Parathyroid adenoma (tissue), 2 donors: ENCODE data around the gene STXBP6.

Experiments
- H2AFZ ChIP-seq: fragments of 300-600 bp; sonication (generic); one replicate; pipeline ENCODE4 v1.7.0; 2017; ENCODE audit warnings: antibody characterized with exemption, mild to moderate bottlenecking
- H3K27ac ChIP-seq: fragments of 300-600 bp; sonication (generic); one replicate; pipeline ENCODE4 v1.7.0; 2017
- H3K27me3 ChIP-seq: fragments of 300-600 bp; sonication (generic); one replicate; pipeline ENCODE4 v1.7.0; 2017; ENCODE audit warnings: low read length; ENCODE audit not compliant: control insufficient read depth, insufficient read depth
- H3K36me3 ChIP-seq: fragments of 300-600 bp; sonication (generic); one replicate; pipeline ENCODE4 v1.7.0; 2017; ENCODE audit warnings: low read length; ENCODE audit not compliant: control insufficient read depth, insufficient read depth
- H3K4me1 ChIP-seq: fragments of 300-600 bp; sonication (generic); one replicate; pipeline ENCODE4 v1.7.0; 2017; ENCODE audit warnings: control low read depth
- H3K4me2 ChIP-seq: fragments of 300-600 bp; sonication (generic); one replicate; pipeline ENCODE4 v1.7.0; 2017; ENCODE audit warnings: low read length
- H3K4me3 ChIP-seq: fragments of 300-600 bp; sonication (generic); one replicate; pipeline ENCODE4 v1.7.0; 2017; ENCODE audit warnings: low read depth, low read length
- H3K79me2 ChIP-seq: fragments of 300-600 bp; sonication (generic); one replicate; pipeline ENCODE4 v1.7.0; 2017; ENCODE audit warnings: control low read depth
- H3K9ac ChIP-seq: fragments of 300-600 bp; sonication (generic); one replicate; pipeline ENCODE4 v1.7.0; 2017; ENCODE audit warnings: mild to moderate bottlenecking
- H3K9me3 ChIP-seq: fragments of 300-600 bp; sonication (generic); one replicate; pipeline ENCODE4 v1.7.0; 2017; ENCODE audit warnings: low read length; ENCODE audit not compliant: control insufficient read depth
- CTCF ChIP-seq: fragments of 300-600 bp; sonication (generic); IDR thresholded peaks from one replicate; pipeline ENCODE4 v1.7.0; 2017; ENCODE audit warnings: antibody characterized with exemption, mild to moderate bottlenecking
- donor health status: primary hyperparathyroidism.

The STXBP6 gene

GRCh38 chr14:24831677-24832076, 218.3 kb downstream of the STXBP6 start:
- Histone ChIP-seq H3K9ac (no peak overlapping the region), H3K27ac (no peak overlapping the region), H3K4me2 (no peak overlapping the region), H2AFZ (no peak overlapping the region), H3K9me3 (no peaks in the 10 kb centered on the region), H3K36me3 (no peaks in the 10 kb centered on the region), H3K79me2 (no peaks in the 10 kb centered on the region), H3K4me1 (no peaks in the 10 kb centered on the region), H3K4me3 (no peak overlapping the region), H3K27me3 (no peaks in the 10 kb centered on the region)
- TF ChIP-seq CTCF = no peak

DNA sequence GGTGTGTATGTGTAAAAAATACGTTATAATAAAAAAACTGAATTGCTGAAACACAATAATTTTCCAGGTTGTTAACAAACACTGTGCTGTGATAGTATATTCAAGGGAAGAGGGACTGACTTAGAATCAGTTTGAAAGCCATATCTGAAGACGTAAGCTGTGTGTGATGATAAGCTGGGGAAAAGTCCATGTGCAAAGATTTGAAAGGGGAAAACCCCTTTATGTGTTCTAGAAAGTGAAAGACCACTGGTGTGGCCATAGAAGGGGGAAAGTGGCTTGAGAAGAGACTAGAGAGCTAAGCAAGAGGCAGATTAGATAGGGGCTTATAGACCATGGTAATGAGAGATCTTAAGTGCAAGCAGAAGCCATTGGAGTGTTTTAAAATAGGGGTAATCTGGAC, 220.1 kb downstream of the STXBP6 start:
- no peak for TF ChIP-seq CTCF
- Histone ChIP-seq H3K9me3 (no peaks in the 10 kb centered on the region), H2AFZ (no peak overlapping the region), H3K4me3 (no peak overlapping the region), H3K79me2 (no peaks in the 10 kb centered on the region), H3K27ac (no peak overlapping the region), H3K9ac (no peak overlapping the region), H3K27me3 (no peaks in the 10 kb centered on the region), H3K4me2 (no peak overlapping the region), H3K36me3 (no peaks in the 10 kb centered on the region), H3K4me1 (no peaks in the 10 kb centered on the region)

DNA sequence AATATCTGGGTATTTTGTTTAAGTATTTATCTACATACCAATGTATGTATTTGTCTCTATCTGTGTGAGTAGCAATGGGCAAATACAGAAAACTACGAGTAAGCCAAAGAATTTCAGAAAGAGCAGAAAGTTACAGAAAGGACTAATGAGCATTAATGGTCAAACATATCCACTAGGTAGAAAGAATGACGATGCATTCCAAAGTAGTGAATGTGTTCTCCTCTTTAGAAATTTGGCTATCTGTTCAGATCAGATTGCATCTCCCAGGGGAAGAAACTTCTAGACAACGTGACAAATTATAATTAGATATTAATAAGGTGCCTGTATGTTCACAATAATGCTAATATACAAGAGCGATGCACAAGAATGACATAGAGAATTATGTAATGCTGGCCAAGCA, 221.5 kb downstream of the STXBP6 start:
- H3K4me2 ChIP-seq = no peak overlapping the region
- H3K9me3 ChIP-seq = no peaks in the 10 kb centered on the region
- H3K4me1 ChIP-seq = no peaks in the 10 kb centered on the region
- H2AFZ ChIP-seq = no peak overlapping the region
- no peak for TF ChIP-seq CTCF
- no peaks in the 10 kb centered on the region for H3K36me3 ChIP-seq
- H3K9ac ChIP-seq = no peak overlapping the region
- no peak overlapping the region for H3K27ac ChIP-seq
- H3K4me3 ChIP-seq = no peak overlapping the region
- no peaks in the 10 kb centered on the region for H3K27me3 ChIP-seq
- H3K79me2 ChIP-seq = no peaks in the 10 kb centered on the region

DNA sequence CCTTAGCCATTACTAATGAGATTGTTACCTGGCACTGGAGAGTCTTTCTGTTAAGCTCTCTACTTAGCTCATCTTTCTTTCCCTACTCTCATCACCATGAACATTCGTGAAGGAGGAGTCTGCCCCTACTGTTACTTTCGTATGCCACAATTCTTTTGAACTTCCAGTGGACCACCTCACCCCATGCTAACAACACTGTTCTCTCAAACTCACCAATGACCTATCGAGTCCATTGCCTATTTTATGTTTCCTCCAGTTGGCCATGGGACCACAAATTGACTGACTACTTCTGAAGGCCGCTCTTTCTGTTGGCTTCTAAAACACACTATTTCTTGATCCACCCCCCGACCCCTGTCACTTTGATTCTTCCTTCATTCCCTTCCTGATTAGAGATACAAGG, 223.6 kb downstream of the STXBP6 start:
- Histone ChIP-seq H3K79me2 (no peaks in the 10 kb centered on the region), H3K27ac (no peak overlapping the region), H3K36me3 (no peaks in the 10 kb centered on the region), H2AFZ (no peak overlapping the region), H3K27me3 (no peaks in the 10 kb centered on the region), H3K4me3 (no peak overlapping the region), H3K9ac (no peak overlapping the region), H3K9me3 (no peaks in the 10 kb centered on the region), H3K4me1 (no peaks in the 10 kb centered on the region), H3K4me2 (no peak overlapping the region)
- TF ChIP-seq CTCF = no peak

DNA sequence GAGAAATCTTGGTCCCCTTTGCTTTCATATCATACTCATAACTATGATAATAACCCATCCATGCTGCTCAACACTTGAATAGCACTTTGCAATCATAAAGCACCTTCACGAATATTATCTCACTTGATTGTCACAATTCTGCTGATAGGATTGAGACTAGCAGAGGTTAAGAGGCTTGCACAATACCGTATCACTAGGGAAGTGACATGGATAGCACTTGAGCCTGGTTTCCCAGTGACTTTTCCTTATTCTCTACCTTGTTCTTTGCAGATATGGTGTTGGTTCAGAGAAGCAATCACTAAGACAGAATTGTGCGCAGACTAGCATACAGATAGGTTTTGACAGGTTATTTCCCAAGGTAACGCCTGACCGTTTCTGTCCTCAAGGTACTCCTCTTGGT, 229.3 kb downstream of the STXBP6 start:
- no peak overlapping the region for H2AFZ ChIP-seq
- H3K79me2 ChIP-seq = no peaks in the 10 kb centered on the region
- H3K9ac ChIP-seq = no peak overlapping the region
- no peaks in the 10 kb centered on the region for H3K36me3 ChIP-seq
- no peak for TF ChIP-seq CTCF
- no peak overlapping the region for H3K27ac ChIP-seq
- no peak overlapping the region for H3K4me2 ChIP-seq
- H3K4me1 ChIP-seq = no peaks in the 10 kb centered on the region
- H3K27me3 ChIP-seq = no peaks in the 10 kb centered on the region
- H3K4me3 ChIP-seq = no peak overlapping the region
- no peaks in the 10 kb centered on the region for H3K9me3 ChIP-seq
